T-helper 1 cell treated with Interleukin-12 subunit alpha and Interleukin-12 subunit beta and Interleukin-4 antibody, amounts not matched to agents 30 ng/mL and 1 ng/mL, for 36 hours (primary cell): ENCODE data around the gene ABCC12. TPM values are rescaled to one million over a fixed set of nuclear protein-coding genes. Genes with fewer than 3 reads are reported as not detected.

Source experiments
- intact Hi-C: fragments of 100-400 bp; cut with micrococcal nuclease; formaldehyde crosslinking; loops from one replicate; pipeline ENCODE4 v1.15.1; 2024
- total RNA-seq: library from RNA; stranded (reverse); gene quantifications from 2 replicates; pipeline ENCODE4 v1.2.3, GENCODE V29; 2022

Gene ABCC12
- total RNA-seq, 1 donor from 2014 or later: not detected

DNA sequence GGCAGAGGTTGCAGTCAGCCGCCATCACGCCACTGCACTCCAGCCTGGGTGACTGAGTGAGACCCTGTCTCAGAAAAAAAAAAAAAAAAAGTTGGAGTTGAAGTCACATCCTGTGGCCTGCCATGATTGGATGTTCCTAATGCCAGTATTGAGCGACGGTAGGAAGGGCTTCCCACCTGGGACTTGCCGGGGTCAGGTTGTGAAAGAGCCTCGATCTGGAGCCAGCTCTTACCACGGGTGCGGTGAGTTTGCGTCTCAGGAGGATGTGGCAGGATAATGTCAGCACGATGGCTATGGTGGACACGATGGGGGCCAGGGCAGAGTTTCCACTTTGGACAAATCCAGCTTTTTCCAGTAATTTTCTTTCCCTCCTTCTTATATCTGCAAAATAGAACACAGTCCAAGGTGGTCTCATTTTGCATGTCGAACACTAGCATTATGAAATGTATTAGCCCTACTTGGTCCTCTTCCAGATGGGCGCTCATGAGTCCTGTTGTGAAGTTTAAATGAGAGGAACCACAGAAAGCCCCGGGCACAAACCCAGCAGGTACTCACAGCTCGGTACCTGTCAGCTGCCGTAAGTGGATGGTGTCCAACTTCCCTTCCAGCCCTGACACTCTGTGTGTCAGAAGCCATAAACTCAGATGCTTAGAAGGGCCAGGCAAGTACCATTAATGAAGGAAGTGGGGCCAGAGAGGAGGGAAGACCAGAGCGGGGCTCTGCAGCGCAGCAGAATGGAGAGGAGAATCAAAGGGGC, 22.2 kb downstream of the ABCC12 start:
- intact Hi-C loops: no loop called here

DNA sequence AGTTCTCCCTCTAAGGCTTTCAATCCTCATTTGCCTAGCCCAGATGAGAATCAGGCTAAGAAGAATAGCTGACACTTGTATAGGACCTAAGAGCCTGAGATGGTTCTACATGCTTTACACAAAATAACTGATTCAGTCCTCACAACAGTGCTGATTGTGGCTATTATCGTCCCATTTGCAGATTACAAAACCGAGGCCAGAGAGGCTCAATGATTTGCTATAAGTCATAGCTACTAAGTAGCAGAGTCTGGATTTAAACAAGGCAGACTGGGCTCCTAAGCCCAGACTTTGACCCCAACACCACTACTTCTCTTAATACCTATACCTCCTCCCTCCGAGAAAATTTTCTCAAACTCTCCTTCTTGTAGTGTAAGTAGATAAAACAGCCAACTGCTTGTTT, 23.1 kb downstream of the ABCC12 start:
- intact Hi-C loops: no loop called here

DNA sequence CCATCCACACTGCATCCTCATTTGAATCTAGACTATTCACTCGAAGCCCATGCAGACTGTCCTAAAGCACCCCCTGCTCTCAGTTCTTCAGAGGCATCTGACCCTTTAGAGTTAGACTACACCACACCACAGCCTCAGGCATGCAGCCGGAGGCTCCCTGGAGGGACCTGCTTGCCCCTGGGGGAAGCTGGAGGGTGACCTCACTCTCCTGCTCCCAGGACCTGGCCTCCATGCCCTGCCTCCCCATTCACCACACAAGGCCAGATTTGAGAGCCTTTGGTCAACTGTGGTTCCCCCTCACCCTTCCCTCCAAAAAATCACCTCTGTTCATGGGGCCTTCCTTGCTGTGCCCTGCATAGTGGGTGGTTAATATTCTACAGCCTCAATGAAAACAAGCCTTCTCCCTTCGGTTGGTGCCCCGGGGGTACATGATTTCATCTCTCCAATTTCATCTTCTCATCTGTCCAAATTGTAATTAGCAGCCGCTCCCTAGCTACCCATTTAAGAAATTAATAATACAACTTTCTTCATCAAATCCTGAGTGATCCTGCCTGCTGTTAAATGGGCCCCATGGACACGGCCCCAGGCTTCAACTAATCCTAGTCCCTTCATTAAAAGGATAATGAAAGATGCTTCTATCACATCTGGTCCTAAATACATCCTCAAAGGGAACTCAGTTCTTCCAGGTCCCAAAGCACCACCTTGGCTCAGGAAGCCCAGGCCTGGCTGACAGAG, 24.4 kb downstream of the ABCC12 start:
- intact Hi-C loops: no loop called here

DNA sequence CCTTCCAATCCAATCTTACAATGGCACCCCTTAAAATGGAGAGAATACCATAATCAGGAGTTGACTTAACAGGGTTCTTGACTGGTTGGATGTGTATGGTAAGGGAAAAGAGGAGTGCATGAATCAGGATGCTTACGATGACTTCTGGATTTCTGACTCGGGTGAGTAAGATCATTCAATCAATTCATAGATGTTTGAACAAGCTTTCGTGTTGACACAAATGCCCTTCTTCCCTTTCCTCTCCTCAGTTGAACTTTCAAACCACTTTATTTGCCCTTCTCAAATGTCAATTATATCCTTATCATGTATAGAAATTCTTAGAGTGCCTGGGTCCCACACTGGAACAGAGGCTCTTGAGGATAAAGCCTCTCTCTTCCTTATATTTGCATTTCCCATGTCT, 25.9 kb downstream of the ABCC12 start:
- intact Hi-C loops: no loop called here

DNA sequence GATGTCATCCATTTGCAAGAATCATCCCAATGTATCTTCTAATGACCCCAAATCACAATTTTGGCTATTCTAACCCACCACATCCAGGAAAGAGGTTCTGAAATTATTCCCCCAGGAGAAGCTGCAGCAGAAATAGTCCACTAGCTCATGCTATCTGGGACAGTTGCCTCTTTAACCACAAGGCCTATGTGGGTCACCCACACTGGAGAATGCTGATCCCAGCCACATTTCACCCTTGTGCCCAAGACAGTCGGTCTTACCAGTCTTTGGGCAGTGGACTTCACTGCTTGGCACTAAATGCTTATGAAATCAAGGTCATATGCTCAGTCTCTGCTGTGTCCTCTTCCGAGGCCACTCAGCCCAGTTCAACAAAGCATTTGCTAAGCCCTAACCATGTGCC, 27.0 kb downstream of the ABCC12 start:
- intact Hi-C loops: no loop called here

DNA sequence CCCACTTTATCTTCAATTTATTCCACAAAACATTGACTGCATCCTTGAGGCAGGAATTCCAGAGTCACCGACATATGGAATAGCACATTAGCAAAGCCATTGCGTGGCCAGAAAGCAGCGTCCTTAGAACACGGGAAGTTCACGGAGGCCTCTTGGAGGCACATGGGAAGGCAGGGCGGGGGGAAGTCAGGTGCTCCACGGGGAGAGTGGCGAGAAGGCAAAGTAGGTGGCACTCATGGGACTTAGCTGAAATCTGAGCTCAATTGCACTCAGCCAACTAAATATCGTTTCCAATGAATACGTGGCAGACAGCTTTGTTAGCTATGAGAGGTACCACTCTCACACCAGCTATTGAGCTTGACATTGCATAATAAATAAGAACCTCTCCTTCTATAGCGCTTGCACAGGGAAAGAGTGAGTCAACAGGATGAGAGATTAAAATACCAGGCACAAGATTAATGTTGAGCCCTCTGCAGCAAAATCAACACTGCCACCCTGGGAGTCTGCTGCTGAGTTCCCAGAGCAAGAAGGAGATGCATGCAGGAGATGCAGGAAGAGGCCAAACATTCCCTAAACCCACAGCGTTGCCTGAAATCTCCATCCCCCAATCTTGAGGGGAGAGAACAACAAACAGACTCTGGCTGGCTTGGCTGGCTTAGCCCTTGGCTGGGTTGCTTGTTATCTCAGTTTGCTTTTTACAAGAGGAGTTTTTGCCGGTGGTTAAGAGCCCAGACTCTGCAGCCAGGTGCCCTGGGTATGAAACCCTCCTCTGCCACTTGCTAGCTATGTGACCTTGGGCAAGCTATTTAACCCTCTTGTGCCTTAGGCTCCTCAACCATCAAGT, 28.8 kb downstream of the ABCC12 start:
- intact Hi-C loops: no loop called here

DNA sequence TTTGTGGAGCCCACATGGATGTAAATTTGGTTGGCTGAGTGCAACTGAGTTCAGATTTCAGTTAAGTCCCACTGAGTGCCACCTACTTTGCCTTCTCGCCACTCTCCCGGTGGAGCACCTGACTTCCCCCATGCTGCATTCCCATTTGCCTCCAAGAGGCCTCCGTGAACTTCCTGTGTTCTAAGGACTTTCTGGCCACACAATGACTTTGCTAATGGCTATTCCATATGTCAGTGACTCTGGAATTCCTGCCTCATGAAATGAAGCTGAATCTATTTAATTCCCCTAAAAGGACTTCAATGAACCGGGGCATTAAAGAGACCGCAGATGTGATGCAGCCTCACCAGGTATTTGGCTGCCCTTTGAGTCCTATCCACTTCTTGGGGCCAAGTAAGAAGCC, 29.9 kb downstream of the ABCC12 start:
- intact Hi-C loops: no loop called here

DNA sequence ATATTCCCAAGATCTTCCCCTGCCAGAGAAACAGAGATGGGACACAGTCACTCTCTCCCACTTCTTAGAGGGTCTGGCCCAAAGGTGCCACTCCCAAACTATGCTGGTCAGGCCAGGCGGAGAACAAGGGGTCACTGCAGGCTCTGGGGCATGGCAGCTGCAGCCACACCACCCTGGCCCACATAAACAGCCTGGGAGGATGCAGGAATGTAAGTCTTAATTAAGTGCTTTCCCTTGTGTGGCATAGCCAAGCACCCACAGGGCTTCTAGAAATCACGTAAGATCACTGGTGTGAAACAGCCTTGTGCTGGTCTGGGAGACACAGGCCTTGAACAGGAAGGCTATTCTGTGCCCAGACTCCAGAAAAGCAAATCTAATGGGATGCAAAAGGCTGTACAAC, 31.5 kb downstream of the ABCC12 start:
- intact Hi-C loops: no loop called here

DNA sequence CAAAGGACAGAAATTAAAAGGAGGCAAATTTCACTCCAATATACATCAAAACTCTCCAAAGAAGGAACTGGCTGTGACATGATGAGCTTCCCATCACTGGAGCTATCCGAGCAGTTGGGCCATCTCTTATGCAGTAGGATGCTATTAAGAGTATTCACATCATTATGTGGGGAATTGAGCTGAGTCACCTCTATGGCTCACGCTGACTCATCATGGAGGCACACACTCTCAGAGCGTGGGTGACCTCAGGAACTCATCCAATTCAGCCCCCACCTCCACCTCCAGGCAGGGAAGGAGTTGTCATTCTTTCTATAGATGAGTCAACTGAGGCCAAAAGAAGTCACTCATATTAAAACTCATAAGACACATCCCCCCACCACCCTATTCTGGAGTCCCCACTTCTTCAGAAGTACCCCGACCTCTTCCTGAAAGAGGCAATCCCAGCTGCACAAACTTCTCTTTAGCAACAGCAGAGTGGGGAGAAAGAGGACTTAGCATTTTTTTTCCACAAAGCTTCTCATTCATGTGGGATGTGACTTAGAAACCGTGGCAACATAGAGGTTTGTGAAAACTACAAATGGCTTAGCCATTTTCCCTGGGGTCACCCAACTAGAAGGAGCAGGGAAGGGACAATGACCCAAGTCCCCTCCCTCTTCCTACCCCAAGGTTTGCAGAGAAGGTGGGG, 32.5 kb downstream of the ABCC12 start:
- intact Hi-C loops: loop anchor here (1.0 kb wide), 1 partner anchor 35 kb away; no protein-coding TSS in a partner anchor

DNA sequence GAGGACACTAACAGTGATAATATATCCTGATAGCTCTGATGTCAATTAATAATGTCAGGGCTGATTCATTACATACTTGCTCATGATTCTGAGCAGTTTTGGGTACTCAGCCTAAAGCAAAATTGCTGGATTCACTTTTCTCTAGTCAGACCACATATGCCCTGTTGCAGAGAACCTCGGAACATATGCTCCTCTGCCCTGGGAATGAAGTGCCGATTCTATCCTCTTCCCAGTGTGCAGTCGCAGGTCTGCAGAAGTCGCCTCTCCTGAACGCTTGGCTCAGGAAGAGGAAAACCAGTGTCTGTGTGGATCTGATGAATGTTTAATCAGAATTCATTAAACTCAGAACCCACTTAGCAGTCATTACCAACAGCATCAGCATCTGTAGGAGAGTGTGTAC, 34.5 kb downstream of the ABCC12 start:
- intact Hi-C loops: no loop called here

DNA sequence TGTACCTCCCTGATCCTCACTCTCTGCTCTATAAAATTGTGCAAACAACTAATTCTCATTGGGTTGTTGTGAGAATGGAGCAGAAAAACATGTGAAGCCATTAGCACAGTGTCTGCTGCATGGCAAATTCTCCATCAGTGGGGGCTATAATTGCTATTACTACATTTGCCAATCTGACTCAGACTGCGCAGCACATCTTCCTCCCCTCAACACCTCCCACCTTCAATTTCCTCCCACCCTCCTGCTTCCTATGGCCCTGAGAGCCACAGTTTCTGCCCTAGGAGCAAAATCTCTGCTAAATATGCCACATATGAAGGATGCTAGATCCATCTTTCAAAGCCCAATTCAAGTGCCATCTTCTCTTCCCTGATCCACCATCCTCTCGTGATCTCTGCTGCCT, 37.0 kb downstream of the ABCC12 start:
- intact Hi-C loops: no loop called here

DNA sequence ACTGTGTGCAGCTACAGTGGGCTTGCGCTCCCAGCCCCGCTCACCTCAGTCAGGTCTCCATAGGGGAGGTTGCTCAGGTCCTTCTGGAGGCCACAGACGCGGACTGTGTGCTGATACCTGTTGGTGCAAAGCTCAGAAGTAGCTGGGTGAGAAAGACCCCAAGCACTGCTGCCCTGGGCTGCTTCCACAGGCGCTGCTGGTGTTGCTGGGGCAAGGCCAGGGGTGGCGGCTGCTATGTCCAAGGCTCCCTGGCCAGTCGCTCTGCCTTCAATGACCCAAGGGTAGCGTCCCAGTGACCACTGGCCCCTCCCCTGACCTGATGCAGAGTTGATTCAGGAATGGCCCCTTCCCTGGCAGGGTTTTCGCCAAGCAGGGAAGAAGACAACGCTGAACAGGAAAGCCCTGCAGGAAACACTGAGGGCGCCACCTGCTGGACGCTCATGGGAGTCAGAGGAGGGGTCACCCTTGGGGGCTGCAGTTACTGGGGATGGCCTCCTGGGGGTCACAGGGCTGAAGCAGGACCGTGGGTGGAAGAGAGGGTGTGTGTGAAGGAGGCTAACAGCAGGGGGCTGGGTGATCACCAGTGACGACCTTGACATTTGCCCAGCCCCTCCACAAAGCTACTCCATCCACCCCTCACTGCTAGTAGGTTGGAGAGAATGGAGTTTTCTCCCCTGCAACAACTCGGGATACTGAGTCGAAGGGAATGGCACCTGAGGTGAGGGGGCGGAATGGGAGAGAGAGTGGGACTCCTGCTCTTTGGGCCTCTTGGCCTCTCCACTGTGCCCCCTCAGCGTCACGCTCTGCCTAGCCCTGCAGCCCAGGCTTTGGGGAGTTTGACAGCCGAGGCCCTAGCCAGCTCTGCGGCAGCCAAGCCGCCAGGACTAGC, 38.3 kb downstream of the ABCC12 start:
- intact Hi-C loops: loop anchor here (1.0 to 2.0 kb wide), 2 partner anchors 976 to 1171 kb away; no protein-coding TSS in a partner anchor

DNA sequence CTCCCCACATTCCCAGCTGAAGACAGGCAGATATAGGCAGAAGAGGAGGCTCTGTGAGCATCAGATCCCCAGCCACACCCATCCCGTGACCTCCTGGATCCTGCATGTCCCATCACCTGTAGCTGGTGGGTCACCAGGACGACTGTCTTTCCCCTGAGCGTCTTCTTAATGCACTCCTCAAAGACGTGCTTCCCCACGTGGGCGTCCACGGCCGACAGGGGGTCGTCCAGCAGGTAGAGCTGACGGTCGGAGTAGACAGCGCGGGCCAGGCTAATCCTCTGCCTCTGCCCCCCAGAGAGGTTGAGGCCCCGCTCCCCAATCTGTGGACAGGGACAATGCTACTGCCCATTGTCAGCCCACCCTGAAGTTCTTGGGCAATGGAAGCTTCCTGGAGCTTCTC, 40.5 kb downstream of the ABCC12 start:
- intact Hi-C loops: no loop called here

DNA sequence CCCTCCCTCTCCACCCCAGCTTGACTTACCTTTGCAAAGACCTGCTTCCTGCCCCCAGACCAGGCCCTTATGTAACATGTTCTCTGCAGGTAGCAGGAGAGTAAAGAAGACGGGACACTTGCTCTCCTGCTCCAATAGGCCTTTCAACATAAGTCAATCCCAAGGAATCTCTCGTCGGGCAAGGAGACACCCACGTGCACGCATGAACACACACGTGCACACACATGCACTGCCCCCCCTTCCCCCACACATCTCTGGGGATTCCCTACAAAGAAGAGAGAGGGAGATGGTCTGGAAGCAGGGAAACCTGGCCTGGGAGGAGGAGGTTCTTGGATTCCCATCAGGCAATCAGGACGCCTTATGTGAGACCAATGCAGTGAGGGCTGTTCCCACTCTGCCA, 41.4 kb downstream of the ABCC12 start:
- intact Hi-C loops: no loop called here

DNA sequence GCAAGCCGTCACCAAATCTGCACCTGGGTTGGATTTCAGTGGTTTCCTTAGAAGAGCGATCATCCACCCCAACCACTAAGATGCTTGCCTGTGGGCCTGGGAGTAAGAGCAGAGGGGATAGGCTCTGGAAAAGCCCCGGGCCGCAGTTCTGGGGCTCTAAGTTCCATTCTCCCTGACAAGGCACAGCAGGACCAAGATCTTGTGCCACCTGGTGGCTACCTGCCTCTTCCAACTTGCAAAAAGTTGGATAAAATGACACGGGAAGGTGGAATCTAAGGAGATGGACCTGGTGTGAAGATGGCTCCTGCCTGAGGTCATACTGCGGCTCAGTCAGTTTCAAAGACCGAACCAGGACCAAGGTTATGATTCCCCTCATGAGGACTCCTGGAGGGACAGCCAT, 42.3 kb downstream of the ABCC12 start:
- intact Hi-C loops: no loop called here

DNA sequence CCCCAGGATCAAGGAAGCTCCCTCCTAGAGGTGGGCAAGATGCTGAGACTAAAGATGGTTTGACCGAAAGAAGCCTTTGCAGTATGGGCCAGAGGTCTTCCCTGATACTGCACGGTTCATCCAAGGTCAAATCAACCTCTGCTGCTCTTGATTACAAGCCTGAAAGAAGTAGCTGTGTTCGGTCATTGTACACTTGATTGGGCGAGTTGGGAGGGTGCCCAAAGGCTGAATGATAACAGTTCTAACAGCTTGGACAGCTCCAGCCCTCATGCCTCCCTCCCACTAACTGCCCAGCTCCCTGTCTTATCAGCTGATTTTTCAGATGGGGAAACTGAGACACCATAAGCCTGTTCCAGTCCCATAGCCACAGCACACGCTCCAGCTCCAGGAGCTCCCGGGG, 42.8 kb downstream of the ABCC12 start:
- intact Hi-C loops: no loop called here

DNA sequence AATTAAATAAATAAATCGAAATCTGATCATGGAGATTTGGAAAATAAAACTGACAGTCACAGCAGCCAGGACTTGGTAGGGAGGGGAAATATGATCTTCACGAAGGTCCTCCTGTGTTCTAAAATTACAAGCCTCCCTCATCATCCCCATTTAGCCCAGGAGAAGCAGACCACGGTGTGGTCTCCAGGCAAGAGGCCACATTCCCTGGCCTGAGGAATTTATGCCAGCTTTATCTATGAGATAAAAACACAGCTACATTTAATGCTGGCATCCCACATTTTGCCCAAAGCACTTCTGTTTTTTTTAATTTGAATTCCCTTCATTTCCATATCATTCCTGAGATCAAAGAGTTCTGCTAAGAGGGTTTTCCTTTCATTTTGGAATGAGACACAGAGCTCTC, 43.2 kb downstream of the ABCC12 start:
- intact Hi-C loops: no loop called here

DNA sequence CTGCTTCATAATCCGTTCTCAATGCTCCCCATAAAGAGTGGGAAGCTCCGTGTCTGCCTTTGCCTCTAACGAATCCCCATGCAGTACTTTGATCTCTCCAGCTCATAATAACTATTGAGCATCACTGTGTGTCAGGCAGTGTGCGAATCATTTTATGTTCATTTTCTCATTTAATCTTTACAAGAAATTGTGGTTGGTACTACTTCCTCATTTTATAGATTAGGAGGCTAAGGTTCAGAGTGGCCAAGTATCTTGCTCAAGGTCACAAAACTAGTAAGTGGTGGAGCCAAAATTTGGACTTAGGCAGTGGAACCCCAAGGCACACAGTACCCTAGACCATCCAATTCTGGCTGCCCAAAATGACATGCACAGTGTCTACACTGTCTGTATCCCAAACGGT, 44.8 kb downstream of the ABCC12 start:
- intact Hi-C loops: no loop called here

DNA sequence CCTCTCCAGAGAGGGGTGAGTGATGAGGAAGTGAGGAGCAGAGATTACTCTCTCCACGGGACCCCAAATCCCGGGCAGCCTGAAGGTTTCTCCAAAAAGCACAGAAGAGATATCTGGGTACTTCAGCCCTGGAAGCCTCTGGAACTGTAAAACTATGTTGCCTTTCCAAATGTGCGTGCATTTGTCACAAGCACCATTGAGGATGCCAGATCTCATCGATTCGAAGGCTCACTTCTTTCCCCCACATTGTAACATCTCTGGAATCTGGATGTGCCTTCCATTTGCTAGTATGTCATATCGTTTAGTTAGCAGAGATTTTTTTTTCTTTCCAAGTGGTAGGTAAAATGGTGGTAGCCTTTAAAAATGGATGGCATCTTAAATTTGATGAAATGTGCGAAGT, 45.8 kb downstream of the ABCC12 start:
- intact Hi-C loops: no loop called here

DNA sequence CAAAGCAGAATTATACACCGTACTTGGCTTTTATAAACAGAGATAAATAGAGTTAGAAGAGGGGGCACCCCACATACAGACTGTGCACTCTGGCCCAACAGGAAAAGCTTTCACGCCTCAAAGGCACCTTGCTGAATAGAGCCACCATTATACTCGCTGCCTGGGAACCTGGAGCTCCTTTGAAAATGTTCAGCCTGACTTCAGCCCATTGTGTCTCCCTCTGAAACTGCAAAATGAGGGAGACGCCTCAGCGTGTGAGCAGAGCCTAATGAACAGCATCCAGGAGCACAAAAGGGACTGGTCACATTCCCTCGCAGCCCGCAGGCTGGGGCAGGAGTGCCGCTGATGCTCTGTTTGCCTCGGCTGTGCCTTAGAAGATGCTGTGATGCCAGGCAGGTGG, 46.3 kb downstream of the ABCC12 start:
- intact Hi-C loops: no loop called here
